ENCODE measurements around the gene SH3BP1.
A peak's percentile ranks its signal among the peaks of the same experiment; 100 is the strongest.
"Not testable (repeated sequence)": the region's sequence is repeated elsewhere in the genome, so short reads cannot be mapped to it uniquely, and the experiment has no call there.

SH3BP1 gene

GRCh38 chr22:37633625-37634416 is 5.6 kb upstream of the SH3BP1 start:
- DNase-seq, result peak; percentile 65 to 67

- peak in 1 of 2 donors; percentile 41 for DNase-seq
Measured at GRCh38 chr22:37634417-37634924, 5.0 kb upstream of the SH3BP1 start.

- no peak for DNase-seq
Measured at GRCh38 chr22:37635157-37635556, 4.3 kb upstream of the SH3BP1 start.

- DNase-seq, result no peak
Measured at GRCh38 chr22:37636186-37636948, 3.1 kb upstream of the SH3BP1 start.

- DNase-seq, result no peak
Measured at GRCh38 chr22:37636949-37637273, 2.6 kb upstream of the SH3BP1 start.

- peak in 1 of 2 donors; percentile 50 for DNase-seq
Measured at GRCh38 chr22:37638391-37639069, 939 bp upstream of the SH3BP1 start.

- peak in 1 of 2 donors; percentile 40 for DNase-seq
Measured at GRCh38 chr22:37639771-37640590, 512 bp downstream of the SH3BP1 start.

GRCh38 chr22:37640591-37641560 is 1.4 kb downstream of the SH3BP1 start:
- no peak for DNase-seq

GRCh38 chr22:37641561-37641949 is 2.1 kb downstream of the SH3BP1 start:
- DNase-seq, result no peak

- DNase-seq, result peak; percentile 79 to 86
Measured at GRCh38 chr22:37643225-37643847, 3.9 kb downstream of the SH3BP1 start.

GRCh38 chr22:37647317-37647716 is 7.8 kb downstream of the SH3BP1 start:
- DNase-seq, result no peak

GRCh38 chr22:37647928-37648327 is 8.5 kb downstream of the SH3BP1 start:
- DNase-seq, result no peak

GRCh38 chr22:37650463-37651136 is 11.1 kb downstream of the SH3BP1 start:
- DNase-seq, result no peak

- DNase-seq, result no peak
Measured at GRCh38 chr22:37654563-37655251, 15.2 kb downstream of the SH3BP1 start.

GRCh38 chr22:37655252-37655563 is 15.7 kb downstream of the SH3BP1 start:
- DNase-seq, result no peak

GRCh38 chr22:37656583-37656982 is 17.1 kb downstream of the SH3BP1 start:
- not testable (repeated sequence) for DNase-seq

- DNase-seq, result no peak
Measured at GRCh38 chr22:37657590-37658132, 18.2 kb downstream of the SH3BP1 start.

- peak; percentile 99 for DNase-seq
Measured at GRCh38 chr22:37658133-37659065, 18.9 kb downstream of the SH3BP1 start, which contains the start of gene PDXP. Gene PDXP, plus strand, starts transcription at chr22:37658723. Its CDS starts 60 bp downstream, at chr22:37658783.
